B cell (primary cell): ENCODE measurements around the gene LIPC. TPM values are rescaled to one million over a fixed set of nuclear protein-coding genes. Genes with fewer than 3 reads are reported as not detected.

ENCODE experiments used
- ATAC-seq: fragments of 200-7000 bp; cut with Tn5 transposase; one replicate; pipeline ENCODE4 v1.10.0; 2021; ENCODE audit warnings: low read depth, mild to moderate bottlenecking, moderate number of reproducible peaks, moderate library complexity
- CTCF ChIA-PET: fragments of 350-600 bp; sonication (Branson Sonifier 250); formaldehyde crosslinking; loops from one replicate; lab custom pipeline; 2021; ENCODE audit warnings: antibody characterized with exemption, inconsistent platforms; lab: Charles Lee
- POLR2A ChIA-PET: fragments of 350-600 bp; sonication (Branson Sonifier 250); formaldehyde crosslinking; loops from one replicate; lab custom pipeline; 2021; ENCODE audit warnings: antibody characterized with exemption; lab: Charles Lee
- DNase-seq: peaks from one replicate; pipeline ENCODE4 v3.0.0; 2013
- H2AFZ ChIP-seq: 2 replicates; pipeline ENCODE4 v1.6.1; 2012; ENCODE audit warnings: mild to moderate bottlenecking, low read depth, low read length; ENCODE audit not compliant: insufficient read depth, poor library complexity, severe bottlenecking
- H3K27ac ChIP-seq, 2 donors: 1 replicate in 1 of 2; 2 replicates in 1 of 2; pipeline ENCODE4 v1.5.1; 2012 to 2013; ENCODE audit warnings: low read length in 2 of 2, mild to moderate bottlenecking in 2 of 2, moderate library complexity in 1 of 2
- H3K27me3 ChIP-seq, 4 experiments: fragments of 200-600 bp in 1 of 4; sonication (generic) in 1 of 4; replicated peaks in 1 of 4; 1 replicate in 2 of 4; 2 replicates in 2 of 4; pipeline versions ENCODE4 v1.6.1 to v1.7.0; 2013 to 2016; ENCODE audit warnings: low read length in 3 of 4, mild to moderate bottlenecking in 2 of 4, mixed read lengths in 1 of 4, moderate library complexity in 1 of 4; ENCODE audit not compliant: insufficient read depth in 4 of 4, control insufficient read depth in 3 of 4; ENCODE audit errors: control extremely low read depth in 1 of 4
- H3K36me3 ChIP-seq, 2 experiments: replicated peaks in 1 of 2; 1 replicate in 1 of 2; 2 replicates in 1 of 2; pipeline versions ENCODE4 v1.6.1 to v1.7.1; 2013; ENCODE audit warnings: low read length in 1 of 2; ENCODE audit not compliant: insufficient read depth in 2 of 2, control insufficient read depth in 1 of 2; ENCODE audit errors: control extremely low read depth in 1 of 2, extremely low read depth in 1 of 2
- H3K4me1 ChIP-seq, 2 donors: fragments of 200-600 bp in 1 of 2; sonication (generic) in 1 of 2; 1 replicate in 1 of 2; 2 replicates in 1 of 2; pipeline versions ENCODE4 v1.5.1 to v1.6.1; 2013 to 2017; ENCODE audit warnings: low read length in 2 of 2; ENCODE audit not compliant: control insufficient read depth in 2 of 2, insufficient read depth in 2 of 2
- H3K4me2 ChIP-seq: replicated peaks from 2 replicates; pipeline ENCODE3; 2012; ENCODE audit warnings: mild to moderate bottlenecking, low read depth, low read length; ENCODE audit not compliant: poor library complexity, severe bottlenecking
- H3K4me3 ChIP-seq, 5 experiments: fragments of 200-600 bp in 1 of 5; sonication (generic) in 1 of 5; 1 replicate in 3 of 5; 2 replicates in 2 of 5; pipeline versions ENCODE4 v1.5.1 to v1.7.0; 2011 to 2016; ENCODE audit warnings: low read length in 4 of 5, mild to moderate bottlenecking in 4 of 5, low read depth in 2 of 5, control low read depth in 1 of 5, moderate library complexity in 1 of 5; ENCODE audit not compliant: insufficient read depth in 1 of 5; ENCODE audit errors: control extremely low read depth in 1 of 5, extremely low read depth in 1 of 5
- H3K79me2 ChIP-seq: fragments of 200-600 bp; sonication (generic); one replicate; pipeline ENCODE4 v1.6.0; 2016; ENCODE audit warnings: low read length; ENCODE audit not compliant: control insufficient read depth, insufficient read depth
- H3K9ac ChIP-seq: fragments of 200-600 bp; sonication (generic); 2 replicates; pipeline ENCODE4 v1.6.1; 2017; ENCODE audit warnings: mild to moderate bottlenecking, low read length, moderate library complexity
- H3K9me3 ChIP-seq, 3 donors: one replicate each; pipeline versions ENCODE4 v1.6.1 to v1.7.1; 2013; ENCODE audit warnings: low read length in 2 of 3; ENCODE audit not compliant: control insufficient read depth in 2 of 3, insufficient read depth in 1 of 3; ENCODE audit errors: control extremely low read depth in 1 of 3
- H4K20me1 ChIP-seq: 2 replicates; pipeline ENCODE4 v1.6.0; 2012; ENCODE audit warnings: mild to moderate bottlenecking, low read length; ENCODE audit not compliant: insufficient read depth, control insufficient read depth, poor library complexity, severe bottlenecking
- H3K27ac Mint-ChIP-seq: one replicate; pipeline ENCODE4 v1.8.0; 2021; ENCODE audit warnings: mixed read lengths
- H3K27me3 Mint-ChIP-seq: one replicate; pipeline ENCODE4 v1.8.0; 2021; ENCODE audit warnings: mixed read lengths
- H3K4me1 Mint-ChIP-seq: one replicate; pipeline ENCODE4 v1.8.0; 2021; ENCODE audit warnings: mixed read lengths
- H3K4me3 Mint-ChIP-seq: one replicate; pipeline ENCODE4 v1.8.0; 2021; ENCODE audit warnings: mixed read lengths
- H3K9me3 Mint-ChIP-seq: one replicate; pipeline ENCODE4 v1.8.0; 2022; ENCODE audit warnings: mixed read lengths; ENCODE audit not compliant: insufficient read depth
- EZH2 ChIP-seq: IDR thresholded peaks from 2 replicates; pipeline ENCODE4 v1.6.1; 2012; ENCODE audit warnings: borderline replicate concordance, low read depth, mild to moderate bottlenecking, moderate library complexity, low read length; ENCODE audit not compliant: insufficient read depth, poor library complexity, severe bottlenecking
- WGBS: methylation state at CpG from one replicate; pipeline ENCODE4 v1.1.5; 2013; ENCODE audit warnings: missing lambda C conversion rate; ENCODE audit not compliant: insufficient coverage; 5-methylcytosine and 5-hydroxymethylcytosine counted together
- intact Hi-C: fragments of 100-400 bp; cut with micrococcal nuclease; formaldehyde crosslinking; loops from one replicate; pipeline ENCODE4 v1.10.0; 2022
- polyA plus RNA-seq: library from polyadenylated mRNA; depleted of rRNA; stranded (reverse); fragments of >200 nt; gene quantifications from 2 replicates; pipeline ENCODE4 v1.2.3, GENCODE V29; 2012
- total RNA-seq, 2 donors: library from RNA; stranded (reverse); fragments of 120-200 nt in 1 of 2; gene quantifications; 1 replicate in 1 of 2; 2 replicates in 1 of 2; pipeline versions ENCODE4 v1.2.3 to v1.2.4, GENCODE V29; 2013 to 2022
- TF ChIP-seq, protein P1 (sequence below): fragments of 200-600 bp; IDR thresholded peaks from one replicate; pipeline ENCODE4 v1.8.0; 2022; ENCODE audit warnings: antibody characterized with exemption, mild to moderate bottlenecking

Gene LIPC
- total and polyA plus RNA-seq, 2 donors (not counting 1 experiment from before 2014, with no cell fraction given), result not detected

DNA sequence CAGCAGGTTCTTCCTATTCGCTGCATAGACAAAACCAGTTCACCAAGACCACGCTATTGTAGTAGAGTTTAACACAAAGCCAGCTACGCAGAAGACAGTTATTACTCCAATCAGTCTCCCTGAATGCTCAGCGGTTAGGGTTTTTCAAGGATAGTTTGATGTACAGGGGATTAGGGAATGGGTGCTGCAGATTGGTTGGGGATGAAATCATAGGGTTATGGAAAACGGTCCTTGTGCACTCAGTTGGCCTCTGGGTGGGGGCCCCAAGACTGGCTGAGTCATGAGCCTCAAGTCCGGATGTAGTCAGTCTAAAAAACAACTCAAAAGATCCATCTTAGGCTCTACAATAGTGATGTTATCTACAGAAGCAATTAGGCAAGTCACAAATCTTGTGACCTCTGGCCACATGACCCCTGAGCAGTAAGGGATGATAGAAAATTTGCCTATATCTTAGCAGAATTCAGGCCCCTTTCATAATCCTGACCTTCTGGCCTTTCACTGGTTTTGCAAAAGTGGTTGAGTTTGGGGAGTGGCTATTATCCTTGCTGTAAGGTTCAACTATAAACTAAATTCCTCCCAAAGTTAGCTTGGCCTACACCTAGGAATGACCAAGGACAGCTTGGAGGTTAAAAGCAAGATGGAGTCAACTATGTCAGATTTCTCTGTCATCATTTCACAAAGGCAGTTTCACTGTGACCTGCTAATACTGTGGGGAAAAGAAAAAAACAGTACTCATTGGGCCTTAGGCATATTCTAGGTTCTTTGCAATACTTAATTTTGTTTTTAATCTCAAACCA lies 57.7 kb downstream of the LIPC start:
- Histone ChIP-seq H3K4me2 (no peak overlapping the region), H4K20me1 (no peaks in the 10 kb centered on the region), H3K79me2 (no peaks in the 10 kb centered on the region), H3K36me3 (no peaks in the 10 kb centered on the region), H3K27me3 (peaks cover 0 to 5% (median 0%) of the 10 kb centered on the region in 4 experiments), H3K9ac (no peak overlapping the region), H3K4me1 (no peaks in the 10 kb centered on the region), H3K4me3 (no peak overlapping the region), H3K9me3 (peaks cover 0 to 8% (median 0%) of the 10 kb centered on the region in 3 donors), H2AFZ (no peak overlapping the region), H3K27ac (no peak overlapping the region)
- ATAC-seq (no peak), DNase-seq (no peak)
- ChIA-PET POLR2A (no interaction called here), CTCF (no interaction called here)
- H3K4me1 Mint-ChIP-seq, result no peaks in the 10 kb centered on the region
- H3K9me3 Mint-ChIP-seq, result peaks cover 2% of the 10 kb centered on the region
- WGBS, result 80% methylated on average over 2 of the region's 6 CpGs
- no peak overlapping the region for H3K27ac Mint-ChIP-seq
- intact Hi-C loops, result no loop called here
- TF ChIP-seq EZH2, result no peak
- TF ChIP-seq, protein P1, sequence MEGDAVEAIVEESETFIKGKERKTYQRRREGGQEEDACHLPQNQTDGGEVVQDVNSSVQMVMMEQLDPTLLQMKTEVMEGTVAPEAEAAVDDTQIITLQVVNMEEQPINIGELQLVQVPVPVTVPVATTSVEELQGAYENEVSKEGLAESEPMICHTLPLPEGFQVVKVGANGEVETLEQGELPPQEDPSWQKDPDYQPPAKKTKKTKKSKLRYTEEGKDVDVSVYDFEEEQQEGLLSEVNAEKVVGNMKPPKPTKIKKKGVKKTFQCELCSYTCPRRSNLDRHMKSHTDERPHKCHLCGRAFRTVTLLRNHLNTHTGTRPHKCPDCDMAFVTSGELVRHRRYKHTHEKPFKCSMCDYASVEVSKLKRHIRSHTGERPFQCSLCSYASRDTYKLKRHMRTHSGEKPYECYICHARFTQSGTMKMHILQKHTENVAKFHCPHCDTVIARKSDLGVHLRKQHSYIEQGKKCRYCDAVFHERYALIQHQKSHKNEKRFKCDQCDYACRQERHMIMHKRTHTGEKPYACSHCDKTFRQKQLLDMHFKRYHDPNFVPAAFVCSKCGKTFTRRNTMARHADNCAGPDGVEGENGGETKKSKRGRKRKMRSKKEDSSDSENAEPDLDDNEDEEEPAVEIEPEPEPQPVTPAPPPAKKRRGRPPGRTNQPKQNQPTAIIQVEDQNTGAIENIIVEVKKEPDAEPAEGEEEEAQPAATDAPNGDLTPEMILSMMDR, result no peak
- no peaks in the 10 kb centered on the region for H3K27me3 Mint-ChIP-seq
- no peak overlapping the region for H3K4me3 Mint-ChIP-seq
